Loucy (cell line): Measurements from ENCODE around the gene TEX261.

Source experiments
- H2AFZ ChIP-seq: fragments of 200-600 bp; sonication (generic); 2 replicates; pipeline ENCODE4 v1.6.0; 2016; ENCODE audit warnings: antibody characterized with exemption, mild to moderate bottlenecking, low read length, moderate library complexity
- H3F3A ChIP-seq: fragments of 200-600 bp; 2 replicates; pipeline ENCODE4 v1.6.0; 2016; ENCODE audit warnings: antibody characterized with exemption, low read depth, mild to moderate bottlenecking
- H3K27me3 ChIP-seq: fragments of 200-600 bp; sonication (generic); 2 replicates; pipeline ENCODE4 v1.6.1; 2014; ENCODE audit warnings: low read length, mild to moderate bottlenecking; ENCODE audit not compliant: insufficient read depth, poor library complexity, severe bottlenecking
- H3K36me3 ChIP-seq: fragments of 200-600 bp; sonication (generic); 2 replicates; pipeline ENCODE4 v1.6.1; 2016; ENCODE audit warnings: low read length; ENCODE audit not compliant: insufficient read depth
- H3K4me1 ChIP-seq: fragments of 200-600 bp; sonication (generic); 2 replicates; pipeline ENCODE4 v1.5.1; 2014; ENCODE audit warnings: low read length, mild to moderate bottlenecking; ENCODE audit not compliant: insufficient read depth, poor library complexity, severe bottlenecking
- H3K4me2 ChIP-seq: fragments of 200-600 bp; sonication (generic); 2 replicates; pipeline ENCODE4 v1.6.0; 2014; ENCODE audit warnings: antibody characterized with exemption, low read length, low read depth, mild to moderate bottlenecking; ENCODE audit not compliant: poor library complexity, severe bottlenecking
- H3K4me3 ChIP-seq: fragments of 200-600 bp; sonication (generic); 2 replicates; pipeline ENCODE4 v1.5.1; 2014; ENCODE audit warnings: low read length, mild to moderate bottlenecking, mixed read lengths; ENCODE audit not compliant: poor library complexity, severe bottlenecking
- H3K79me2 ChIP-seq: fragments of 200-600 bp; sonication (generic); 2 replicates; pipeline ENCODE4 v1.6.1; 2014; ENCODE audit warnings: low read length; ENCODE audit not compliant: insufficient read depth
- H3K9ac ChIP-seq: fragments of 200-600 bp; sonication (generic); 2 replicates; pipeline ENCODE4 v1.6.0; 2014; ENCODE audit warnings: mild to moderate bottlenecking, low read depth, low read length, moderate library complexity; ENCODE audit not compliant: poor library complexity, severe bottlenecking
- H3K9me2 ChIP-seq: fragments of 200-600 bp; sonication (generic); replicated peaks from 2 replicates; pipeline ENCODE4 v1.6.1; 2016; ENCODE audit warnings: low read depth, low read length, mixed read lengths
- H3K9me3 ChIP-seq: fragments of 200-600 bp; sonication (generic); 2 replicates; pipeline ENCODE4 v1.6.1; 2014; ENCODE audit warnings: mild to moderate bottlenecking, antibody characterized with exemption, low read length, low read depth; ENCODE audit not compliant: insufficient read depth
- H4K20me1 ChIP-seq: fragments of 200-600 bp; sonication (generic); 2 replicates; pipeline ENCODE4 v1.6.0; 2014; ENCODE audit warnings: antibody characterized with exemption, low read length, mild to moderate bottlenecking; ENCODE audit not compliant: insufficient read depth, poor library complexity, severe bottlenecking
- CTCF ChIP-seq: fragments of 200-600 bp; sonication (generic); conservative IDR thresholded peaks from 2 replicates; pipeline ENCODE4 v1.5.1; 2014; ENCODE audit warnings: mild to moderate bottlenecking, antibody characterized with exemption, low read length
- EZH2phosphoT487 ChIP-seq: fragments of 200-600 bp; IDR thresholded peaks from 2 replicates; pipeline ENCODE4 v1.6.1; 2018; ENCODE audit warnings: antibody characterized with exemption, mild to moderate bottlenecking, moderate library complexity, borderline replicate concordance

Gene TEX261

GRCh38 chr2:70967189-70967588 lies 27.5 kb downstream of the TEX261 start:
- no peaks in the 10 kb centered on the region for H3K4me1 ChIP-seq
- H3K4me3 ChIP-seq, result no peak overlapping the region
- H3K9ac ChIP-seq, result no peak overlapping the region
- H3K9me2 ChIP-seq, result no peaks in the 10 kb centered on the region
- H2AFZ ChIP-seq, result no peak overlapping the region
- no peak for TF ChIP-seq CTCF
- no peak for TF ChIP-seq EZH2phosphoT487
- H3K79me2 ChIP-seq, result no peaks in the 10 kb centered on the region
- H3K4me2 ChIP-seq, result no peak overlapping the region
- no peaks in the 10 kb centered on the region for H3K9me3 ChIP-seq
- H3K36me3 ChIP-seq, result no peaks in the 10 kb centered on the region
- no peaks in the 10 kb centered on the region for H4K20me1 ChIP-seq
- H3F3A ChIP-seq, result no peaks in the 10 kb centered on the region
- H3K27me3 ChIP-seq, result no peaks in the 10 kb centered on the region

- Histone ChIP-seq H3K9me2 (no peaks in the 10 kb centered on the region), H3K27me3 (no peaks in the 10 kb centered on the region), H2AFZ (no peak overlapping the region), H3K4me3 (no peak overlapping the region), H4K20me1 (no peaks in the 10 kb centered on the region), H3K4me2 (no peak overlapping the region), H3K4me1 (no peaks in the 10 kb centered on the region), H3K79me2 (no peaks in the 10 kb centered on the region), H3K36me3 (no peaks in the 10 kb centered on the region), H3K9me3 (no peaks in the 10 kb centered on the region), H3F3A (no peaks in the 10 kb centered on the region), H3K9ac (no peak overlapping the region)
- TF ChIP-seq CTCF (peak; percentile 14; the same call in 1 of the 2 replicates), EZH2phosphoT487 (no peak)
These were observed 28.0 kb downstream of the TEX261 start for GRCh38 chr2:70966681-70967080.

- H3K9ac ChIP-seq, result no peak overlapping the region
- H3F3A ChIP-seq, result no peaks in the 10 kb centered on the region
- no peaks in the 10 kb centered on the region for H3K9me3 ChIP-seq
- H3K79me2 ChIP-seq, result no peaks in the 10 kb centered on the region
- H3K4me1 ChIP-seq, result no peaks in the 10 kb centered on the region
- no peaks in the 10 kb centered on the region for H3K27me3 ChIP-seq
- no peaks in the 10 kb centered on the region for H3K9me2 ChIP-seq
- no peak for TF ChIP-seq EZH2phosphoT487
- TF ChIP-seq CTCF, result no peak
- no peak overlapping the region for H3K4me3 ChIP-seq
- H3K4me2 ChIP-seq, result no peak overlapping the region
- H3K36me3 ChIP-seq, result no peaks in the 10 kb centered on the region
- H4K20me1 ChIP-seq, result no peaks in the 10 kb centered on the region
- H2AFZ ChIP-seq, result no peak overlapping the region
These were observed 29.2 kb downstream of the TEX261 start for GRCh38 chr2:70965506-70965905.
